Mucosa of descending colon (tissue), 3 donors: ENCODE results near the gene ACAD11. TPM values are rescaled to one million over a fixed set of nuclear protein-coding genes. Genes with fewer than 3 reads are reported as not detected.

Source experiments
- ATAC-seq: fragments of 200-7000 bp; cut with Tn5 transposase; one replicate; pipeline ENCODE4 v1.9.1; 2020; ENCODE audit warnings: mild to moderate bottlenecking, moderate library complexity
- DNase-seq, 3 donors: peaks; one replicate each; pipeline ENCODE4 v3.0.0-alpha.2; 2020
- H3K36me3 ChIP-seq: fragments of 200-600 bp; one replicate; pipeline ENCODE4 v1.8.0; 2021; ENCODE audit warnings: low read depth, mild to moderate bottlenecking
- H3K4me1 ChIP-seq: fragments of 200-600 bp; one replicate; pipeline ENCODE4 v1.8.0; 2021; ENCODE audit warnings: low read depth, mild to moderate bottlenecking
- H3K4me3 ChIP-seq: fragments of 200-600 bp; one replicate; pipeline ENCODE4 v1.8.0; 2021; ENCODE audit warnings: mild to moderate bottlenecking
- H3K9me3 ChIP-seq: fragments of 200-600 bp; one replicate; pipeline ENCODE4 v1.8.0; 2021; ENCODE audit warnings: mild to moderate bottlenecking
- CTCF ChIP-seq: fragments of 200-600 bp; IDR thresholded peaks from one replicate; pipeline ENCODE4 v1.8.0; 2022; ENCODE audit warnings: antibody characterized with exemption, mild to moderate bottlenecking
- intact Hi-C, 2 donors: fragments of 100-400 bp; cut with DNase I in 1 of 2; cut with micrococcal nuclease in 1 of 2; formaldehyde crosslinking; loops; one replicate each; pipeline versions ENCODE4 v1.11.0 to v1.11.1; 2022; cut with DNase I, micrococcal nuclease
- total RNA-seq, 3 donors: library from RNA; stranded (reverse); fragmentation: NEBNext Ultra II Directional in 2 of 3; extraction: Animal tissue kit (Norgen Biotek cat#: 25700) in 2 of 3; gene quantifications; one replicate each; pipeline versions ENCODE4 v1.2.1 to v1.2.4, GENCODE V29; 2021 to 2023
- donor health status: DM: no; HTN: no; CAD: no; lungs with moderate emphysema.
- donor health status: DM: no; HTN: no; CAD: no.
- donor health status: DM: no; HTN: yes; CAD: no.

ACAD11 gene
- total RNA-seq, 3 donors from 2014 or later, result 7.2 to 19.8 (median 7.4) TPM

- DNase-seq (no peak), ATAC-seq (no peak)
- Histone ChIP-seq H3K4me3 (no peak overlapping the region), H3K4me1 (no peaks in the 10 kb centered on the region), H3K36me3 (no peaks in the 10 kb centered on the region), H3K9me3 (no peaks in the 10 kb centered on the region)
- intact Hi-C loops, result no loop called here
- no peak for TF ChIP-seq CTCF
These were observed 89.6 kb downstream of the ACAD11 start for GRCh38 chr3:132570016-132570415.

GRCh38 chr3:132569580-132569979 is 90.0 kb downstream of the ACAD11 start:
- Histone ChIP-seq H3K36me3 (no peaks in the 10 kb centered on the region), H3K9me3 (no peaks in the 10 kb centered on the region), H3K4me1 (no peaks in the 10 kb centered on the region), H3K4me3 (no peak overlapping the region)
- TF ChIP-seq CTCF, result no peak
- intact Hi-C loops, result no loop called here
- DNase-seq (no peak), ATAC-seq (no peak)

GRCh38 chr3:132569153-132569552 is 90.5 kb downstream of the ACAD11 start:
- DNase-seq (no peak), ATAC-seq (no peak)
- H3K36me3 ChIP-seq, result no peaks in the 10 kb centered on the region
- H3K4me3 ChIP-seq, result no peak overlapping the region
- H3K4me1 ChIP-seq, result no peaks in the 10 kb centered on the region
- intact Hi-C loops, result no loop called here
- H3K9me3 ChIP-seq, result no peaks in the 10 kb centered on the region
- no peak for TF ChIP-seq CTCF

- no peak for TF ChIP-seq CTCF
- no peak for ATAC-seq
- H3K4me3 ChIP-seq, result no peak overlapping the region
These were observed 91.2 kb downstream of the ACAD11 start for GRCh38 chr3:132568422-132568821.

GRCh38 chr3:132564070-132564465 is 95.5 kb downstream of the ACAD11 start:
- Histone ChIP-seq H3K36me3 (no peaks in the 10 kb centered on the region), H3K4me1 (no peaks in the 10 kb centered on the region), H3K4me3 (no peak overlapping the region), H3K9me3 (no peaks in the 10 kb centered on the region)
- intact Hi-C loops, result no loop called here
- DNase-seq, result no peak
- ATAC-seq, result no peak
- no peak for TF ChIP-seq CTCF

More at GRCh38 chr3:132568422-132568821, 91.2 kb downstream of the ACAD11 start:
- Histone ChIP-seq H3K36me3 (no peaks in the 10 kb centered on the region), H3K9me3 (no peaks in the 10 kb centered on the region), H3K4me1 (no peaks in the 10 kb centered on the region)
- no peak for DNase-seq
- intact Hi-C loops, result no loop called here

GRCh38 chr3:132563420-132564069 is 96.1 kb downstream of the ACAD11 start:
- Histone ChIP-seq H3K36me3 (no peaks in the 10 kb centered on the region), H3K4me1 (no peaks in the 10 kb centered on the region), H3K4me3 (no peak overlapping the region), H3K9me3 (no peaks in the 10 kb centered on the region)
- no peak for TF ChIP-seq CTCF
- intact Hi-C loops, result no loop called here
- DNase-seq, result no peak
- no peak for ATAC-seq
